Astrocyte (in vitro differentiated cells and primary cell): ENCODE data around the gene AZI2. TPM values are rescaled to one million over a fixed set of nuclear protein-coding genes. Genes with fewer than 3 reads are reported as not detected.

ENCODE experiments used
- DNase-seq: peaks from one replicate; pipeline ENCODE4 v3.0.0-alpha.2; 2010; ENCODE audit warnings: low read depth
- FAIRE-seq: peaks from 2 replicates; lab custom pipeline; 2011; peaks lifted over from hg19 to GRCh38; lab: Jason Lieb, UNC
- H2AFZ ChIP-seq: 2 replicates; pipeline ENCODE4 v1.6.0; 2012; ENCODE audit warnings: low read depth, low read length, inconsistent platforms
- H3K27ac ChIP-seq: 2 replicates; pipeline ENCODE4 v1.5.1; 2011; ENCODE audit warnings: low read depth, low read length, inconsistent platforms
- H3K27me3 ChIP-seq: 2 replicates; pipeline ENCODE4 v1.6.0; 2011; ENCODE audit warnings: low read length, inconsistent platforms; ENCODE audit not compliant: insufficient read depth
- H3K36me3 ChIP-seq: 2 replicates; pipeline ENCODE4 v1.5.1; 2011; ENCODE audit warnings: low read length, inconsistent platforms; ENCODE audit not compliant: insufficient read depth
- H3K4me1 ChIP-seq: 2 replicates; pipeline ENCODE4 v1.5.1; 2011; ENCODE audit warnings: low read length, inconsistent platforms; ENCODE audit not compliant: insufficient read depth
- H3K4me2 ChIP-seq: 2 replicates; pipeline ENCODE4 v1.6.0; 2012; ENCODE audit warnings: low read length, inconsistent platforms
- H3K4me3 ChIP-seq: 2 replicates; pipeline ENCODE4 v1.5.1; 2011; ENCODE audit warnings: low read depth, mild to moderate bottlenecking, low read length, inconsistent platforms; ENCODE audit not compliant: insufficient read depth
- H3K79me2 ChIP-seq: 2 replicates; pipeline ENCODE4 v1.6.0; 2012; ENCODE audit warnings: mild to moderate bottlenecking, low read length, inconsistent platforms; ENCODE audit not compliant: insufficient read depth
- H3K9ac ChIP-seq: 2 replicates; pipeline ENCODE4 v1.6.0; 2012; ENCODE audit warnings: mild to moderate bottlenecking, low read length, inconsistent platforms
- H3K9me3 ChIP-seq: 2 replicates; pipeline ENCODE4 v1.5.1; 2012; ENCODE audit warnings: low read depth, mild to moderate bottlenecking, low read length, inconsistent platforms; ENCODE audit not compliant: insufficient read depth
- H4K20me1 ChIP-seq: 2 replicates; pipeline ENCODE4 v1.6.0; 2012; ENCODE audit warnings: low read length, inconsistent platforms; ENCODE audit not compliant: insufficient read depth
- H3K27ac Mint-ChIP-seq: one replicate; pipeline ENCODE4 v1.8.0; 2021; ENCODE audit warnings: mild to moderate bottlenecking, mixed read lengths; ENCODE audit not compliant: unreplicated experiment
- H3K27me3 Mint-ChIP-seq: one replicate; pipeline ENCODE4 v1.8.0; 2021; ENCODE audit warnings: low read depth, mixed read lengths; ENCODE audit not compliant: unreplicated experiment
- H3K36me3 Mint-ChIP-seq: one replicate; pipeline ENCODE4 v1.8.0; 2021; ENCODE audit warnings: low read depth, mixed read lengths; ENCODE audit not compliant: unreplicated experiment
- H3K4me1 Mint-ChIP-seq: one replicate; pipeline ENCODE4 v1.8.0; 2021; ENCODE audit warnings: low read depth, mixed read lengths; ENCODE audit not compliant: unreplicated experiment
- H3K4me3 Mint-ChIP-seq: one replicate; pipeline ENCODE4 v1.8.0; 2021; ENCODE audit warnings: mild to moderate bottlenecking, moderate library complexity, mixed read lengths; ENCODE audit not compliant: unreplicated experiment
- H3K9me3 Mint-ChIP-seq: one replicate; pipeline ENCODE4 v1.8.0; 2021; ENCODE audit warnings: mild to moderate bottlenecking, mixed read lengths; ENCODE audit not compliant: unreplicated experiment
- EZH2 ChIP-seq: IDR thresholded peaks from 2 replicates; pipeline ENCODE4 v1.6.1; 2012; ENCODE audit warnings: mild to moderate bottlenecking, low read length, inconsistent platforms; ENCODE audit not compliant: insufficient read depth
- total RNA-seq: library from RNA; stranded (reverse); gene quantifications from 2 replicates; pipeline ENCODE4 v1.2.1, GENCODE V29; 2021
- TF ChIP-seq, protein P1 (sequence below): IDR thresholded peaks from 2 replicates; pipeline ENCODE4 v1.5.1; 2011; ENCODE audit warnings: low read depth, mild to moderate bottlenecking, inconsistent platforms, low read length, moderate library complexity; ENCODE audit not compliant: insufficient read depth

Gene AZI2
- total RNA-seq, 1 donor from 2014 or later = 99.1 TPM

GRCh38 chr3:28280781-28281180 is 67.8 kb downstream of the AZI2 start:
- no peak overlapping the region for H3K4me3 Mint-ChIP-seq
- Histone ChIP-seq H3K4me1 (no peaks in the 10 kb centered on the region), H3K79me2 (no peaks in the 10 kb centered on the region), H3K27me3 (no peaks in the 10 kb centered on the region), H3K27ac (no peak overlapping the region), H3K9me3 (no peaks in the 10 kb centered on the region), H3K36me3 (peaks cover 2% of the 10 kb centered on the region), H3K4me3 (no peak overlapping the region), H3K4me2 (no peak overlapping the region), H4K20me1 (no peaks in the 10 kb centered on the region), H3K9ac (no peak overlapping the region), H2AFZ (no peak overlapping the region)
- TF ChIP-seq, protein P1, sequence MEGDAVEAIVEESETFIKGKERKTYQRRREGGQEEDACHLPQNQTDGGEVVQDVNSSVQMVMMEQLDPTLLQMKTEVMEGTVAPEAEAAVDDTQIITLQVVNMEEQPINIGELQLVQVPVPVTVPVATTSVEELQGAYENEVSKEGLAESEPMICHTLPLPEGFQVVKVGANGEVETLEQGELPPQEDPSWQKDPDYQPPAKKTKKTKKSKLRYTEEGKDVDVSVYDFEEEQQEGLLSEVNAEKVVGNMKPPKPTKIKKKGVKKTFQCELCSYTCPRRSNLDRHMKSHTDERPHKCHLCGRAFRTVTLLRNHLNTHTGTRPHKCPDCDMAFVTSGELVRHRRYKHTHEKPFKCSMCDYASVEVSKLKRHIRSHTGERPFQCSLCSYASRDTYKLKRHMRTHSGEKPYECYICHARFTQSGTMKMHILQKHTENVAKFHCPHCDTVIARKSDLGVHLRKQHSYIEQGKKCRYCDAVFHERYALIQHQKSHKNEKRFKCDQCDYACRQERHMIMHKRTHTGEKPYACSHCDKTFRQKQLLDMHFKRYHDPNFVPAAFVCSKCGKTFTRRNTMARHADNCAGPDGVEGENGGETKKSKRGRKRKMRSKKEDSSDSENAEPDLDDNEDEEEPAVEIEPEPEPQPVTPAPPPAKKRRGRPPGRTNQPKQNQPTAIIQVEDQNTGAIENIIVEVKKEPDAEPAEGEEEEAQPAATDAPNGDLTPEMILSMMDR = no peak
- TF ChIP-seq EZH2 = no peak
- no peak for DNase-seq
- no peak for FAIRE-seq
- H3K27me3 Mint-ChIP-seq = no peaks in the 10 kb centered on the region
- no peaks in the 10 kb centered on the region for H3K9me3 Mint-ChIP-seq
- H3K27ac Mint-ChIP-seq = no peak overlapping the region
- H3K36me3 Mint-ChIP-seq = no peaks in the 10 kb centered on the region
- H3K4me1 Mint-ChIP-seq = no peaks in the 10 kb centered on the region

DNA sequence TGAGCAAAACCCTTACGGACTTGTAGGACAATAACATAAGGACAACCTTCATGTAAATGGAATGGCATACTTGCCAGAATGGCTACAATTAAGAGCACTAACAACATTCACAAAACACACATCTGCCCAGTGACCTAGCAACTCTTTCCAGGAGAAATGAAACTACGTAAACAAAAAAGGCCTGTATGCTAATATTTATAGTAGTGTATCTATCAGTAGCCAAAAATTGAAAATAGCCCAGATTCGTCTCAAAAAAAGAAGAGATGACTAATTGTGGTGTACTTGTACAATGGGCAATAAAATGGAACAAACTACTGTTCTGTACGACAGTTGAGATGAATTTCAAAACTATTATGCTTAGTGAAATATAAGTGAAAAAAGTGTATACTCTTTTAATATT is 68.9 kb downstream of the AZI2 start:
- Histone ChIP-seq H3K9ac (no peak overlapping the region), H3K4me1 (no peaks in the 10 kb centered on the region), H3K36me3 (peaks cover 2% of the 10 kb centered on the region), H3K4me3 (no peak overlapping the region), H3K27me3 (no peaks in the 10 kb centered on the region), H4K20me1 (no peaks in the 10 kb centered on the region), H3K27ac (no peak overlapping the region), H2AFZ (no peak overlapping the region), H3K79me2 (no peaks in the 10 kb centered on the region), H3K4me2 (no peak overlapping the region), H3K9me3 (no peaks in the 10 kb centered on the region)
- Mint-ChIP-seq H3K9me3 (no peaks in the 10 kb centered on the region), H3K4me1 (no peaks in the 10 kb centered on the region), H3K36me3 (peaks cover 3% of the 10 kb centered on the region), H3K27me3 (no peaks in the 10 kb centered on the region), H3K4me3 (no peak overlapping the region), H3K27ac (no peak overlapping the region)
- peak; percentile 6 for DNase-seq
- FAIRE-seq = no peak
- TF ChIP-seq EZH2 = no peak
- TF ChIP-seq, protein P1 = no peak

- no peaks in the 10 kb centered on the region for H3K9me3 ChIP-seq
- no peaks in the 10 kb centered on the region for H4K20me1 ChIP-seq
- H2AFZ ChIP-seq = no peak overlapping the region
- no peak for TF ChIP-seq EZH2
- TF ChIP-seq, protein P1 = no peak
- Mint-ChIP-seq H3K27me3 (no peaks in the 10 kb centered on the region), H3K36me3 (peaks cover 7% of the 10 kb centered on the region), H3K4me1 (no peaks in the 10 kb centered on the region), H3K27ac (no peak overlapping the region), H3K4me3 (no peak overlapping the region), H3K9me3 (peaks cover 6% of the 10 kb centered on the region)
- H3K4me3 ChIP-seq = no peak overlapping the region
- H3K36me3 ChIP-seq = peaks cover 2% of the 10 kb centered on the region
- no peak overlapping the region for H3K9ac ChIP-seq
- no peak for FAIRE-seq
- H3K27me3 ChIP-seq = no peaks in the 10 kb centered on the region
- H3K79me2 ChIP-seq = no peaks in the 10 kb centered on the region
- H3K4me2 ChIP-seq = no peak overlapping the region
- H3K4me1 ChIP-seq = no peaks in the 10 kb centered on the region
- DNase-seq = no peak
- H3K27ac ChIP-seq = no peak overlapping the region
Observed at GRCh38 chr3:28278918-28279317, 69.7 kb downstream of the AZI2 start.
